Femur (tissue), 1 donor: ENCODE results near the gene MYD88.
"Not testable (repeated sequence)": the region's sequence is repeated elsewhere in the genome, so short reads cannot be mapped to it uniquely, and the experiment has no call there.

Experiments
- DNase-seq: peaks from one replicate; pipeline ENCODE4 v3.0.0-alpha.2; 2017

The MYD88 gene

GRCh38 chr3:38142959-38143358, 4.5 kb downstream of the MYD88 start:
- DNase-seq, result peak; percentile 12

- DNase-seq, result no peak
Measured at GRCh38 chr3:38143511-38143910, 5.0 kb downstream of the MYD88 start.

- no peak for DNase-seq
Measured at GRCh38 chr3:38146504-38146903, 8.0 kb downstream of the MYD88 start.

GRCh38 chr3:38147421-38147820, 9.0 kb downstream of the MYD88 start:
- DNase-seq, result no peak

- DNase-seq, result no peak
Measured at GRCh38 chr3:38148311-38148882, 9.9 kb downstream of the MYD88 start.

GRCh38 chr3:38149708-38150107, 11.2 kb downstream of the MYD88 start:
- no peak for DNase-seq

- no peak for DNase-seq
Measured at GRCh38 chr3:38150780-38151528, 12.5 kb downstream of the MYD88 start.

GRCh38 chr3:38151667-38152265, 13.3 kb downstream of the MYD88 start:
- no peak for DNase-seq

GRCh38 chr3:38152609-38153008, 14.1 kb downstream of the MYD88 start:
- DNase-seq, result no peak

GRCh38 chr3:38153221-38153620, 14.8 kb downstream of the MYD88 start:
- DNase-seq, result no peak

- DNase-seq, result no peak
Measured at GRCh38 chr3:38154033-38154494, 15.6 kb downstream of the MYD88 start.

GRCh38 chr3:38154625-38155255, 16.3 kb downstream of the MYD88 start:
- DNase-seq, result no peak

GRCh38 chr3:38155825-38156224, 17.4 kb downstream of the MYD88 start:
- DNase-seq, result no peak

GRCh38 chr3:38157117-38157516, 18.7 kb downstream of the MYD88 start:
- no peak for DNase-seq

GRCh38 chr3:38157595-38157994, 19.1 kb downstream of the MYD88 start:
- DNase-seq, result no peak

- no peak for DNase-seq
Measured at GRCh38 chr3:38158472-38158871, 20.0 kb downstream of the MYD88 start.

- not testable (repeated sequence) for DNase-seq
Measured at GRCh38 chr3:38160704-38161103, 22.2 kb downstream of the MYD88 start.

- DNase-seq, result no peak
Measured at GRCh38 chr3:38163117-38163840, 24.8 kb downstream of the MYD88 start.

GRCh38 chr3:38163841-38164642, 25.6 kb downstream of the MYD88 start:
- DNase-seq, result no peak

GRCh38 chr3:38164643-38164951, 26.1 kb downstream of the MYD88 start:
- no peak for DNase-seq

- DNase-seq, result peak; percentile 99
Measured at GRCh38 chr3:38164952-38165721, 26.7 kb downstream of the MYD88 start, which contains the start of gene OXSR1. TSS of gene OXSR1 (plus strand) at chr3:38165537. CDS start at chr3:38165877, 340 bp downstream.
